Measurements from ENCODE around the gene MRPS2. TPM values are rescaled to one million over a fixed set of nuclear protein-coding genes. Genes with fewer than 3 reads are reported as not detected.
"Not testable (repeated sequence)": the region's sequence is repeated elsewhere in the genome, so short reads cannot be mapped to it uniquely, and the experiment has no call there.

The MRPS2 gene
- total RNA-seq (10 to 100 TPM; 21.9 to 25.8 TPM), polyA plus RNA-seq (ENCODE audit: insufficient read length in 6 of 6) (10 to 100 TPM; 33.5 to 43.3 (median 38.6) TPM)
- long read RNA-seq, donor 1, transcript MRPS2-201 (4 exons, 1,510 nt): major isoform, 46 of 50 reads
- long read RNA-seq, donor 1, partial matches to known transcripts: 0 of 50 reads
- long read RNA-seq, donor 1, other reads (novel, unspliced or antisense): 0 of 50 reads
- long read RNA-seq, donor 2, transcript MRPS2-201 (4 exons, 1,510 nt): major isoform, 23 of 25 reads
- long read RNA-seq, donor 2, partial matches to known transcripts: 0 of 25 reads
- long read RNA-seq, donor 2, other reads (novel, unspliced or antisense): 0 of 25 reads
- long read RNA-seq, donor 3, transcript MRPS2-201 (4 exons, 1,510 nt): major isoform, 26 of 27 reads
- long read RNA-seq, donor 3, partial matches to known transcripts: 0 of 27 reads
- long read RNA-seq, donor 3, other reads (novel, unspliced or antisense): 0 of 27 reads
- long read RNA-seq, donor 4, transcript MRPS2-201 (4 exons, 1,510 nt): major isoform, 51 of 56 reads
- long read RNA-seq, donor 4, partial matches to known transcripts: 1 of 56 reads
- long read RNA-seq, donor 4, other reads (novel, unspliced or antisense): 3 of 56 reads
- long read RNA-seq, donor 5, transcript MRPS2-201 (4 exons, 1,510 nt): major isoform, 26 of 31 reads
- long read RNA-seq, donor 5, partial matches to known transcripts: 0 of 31 reads
- long read RNA-seq, donor 5, other reads (novel, unspliced or antisense): 0 of 31 reads
- long read RNA-seq, donor 6, transcript MRPS2-201 (4 exons, 1,510 nt): major isoform, 30 of 41 reads
- long read RNA-seq, donor 6, partial matches to known transcripts: 11 of 41 reads
- long read RNA-seq, donor 6, other reads (novel, unspliced or antisense): 0 of 41 reads
- long read RNA-seq, donor 7, transcript MRPS2-201 (4 exons, 1,510 nt): major isoform, 15 of 18 reads
- long read RNA-seq, donor 7, partial matches to known transcripts: 0 of 18 reads
- long read RNA-seq, donor 7, other reads (novel, unspliced or antisense): 0 of 18 reads
- long read RNA-seq, donor 8, transcript MRPS2-201 (4 exons, 1,510 nt): major isoform, 20 of 21 reads
- long read RNA-seq, donor 8, partial matches to known transcripts: 0 of 21 reads
- long read RNA-seq, donor 8, other reads (novel, unspliced or antisense): 0 of 21 reads
- long read RNA-seq, donor 9: 0 reads
- long read RNA-seq, donor 10, transcript MRPS2-201 (4 exons, 1,510 nt): major isoform, 52 of 56 reads
- long read RNA-seq, donor 10, partial matches to known transcripts: 0 of 56 reads
- long read RNA-seq, donor 10, other reads (novel, unspliced or antisense): 2 of 56 reads
- long read RNA-seq, donor 11, transcript MRPS2-201 (4 exons, 1,510 nt): major isoform, 25 of 27 reads
- long read RNA-seq, donor 11, partial matches to known transcripts: 0 of 27 reads
- long read RNA-seq, donor 11, other reads (novel, unspliced or antisense): 0 of 27 reads
- long read RNA-seq, donor 12, transcript MRPS2-201 (4 exons, 1,510 nt): major isoform, 15 of 16 reads
- long read RNA-seq, donor 12, partial matches to known transcripts: 0 of 16 reads
- long read RNA-seq, donor 12, other reads (novel, unspliced or antisense): 0 of 16 reads

DNA sequence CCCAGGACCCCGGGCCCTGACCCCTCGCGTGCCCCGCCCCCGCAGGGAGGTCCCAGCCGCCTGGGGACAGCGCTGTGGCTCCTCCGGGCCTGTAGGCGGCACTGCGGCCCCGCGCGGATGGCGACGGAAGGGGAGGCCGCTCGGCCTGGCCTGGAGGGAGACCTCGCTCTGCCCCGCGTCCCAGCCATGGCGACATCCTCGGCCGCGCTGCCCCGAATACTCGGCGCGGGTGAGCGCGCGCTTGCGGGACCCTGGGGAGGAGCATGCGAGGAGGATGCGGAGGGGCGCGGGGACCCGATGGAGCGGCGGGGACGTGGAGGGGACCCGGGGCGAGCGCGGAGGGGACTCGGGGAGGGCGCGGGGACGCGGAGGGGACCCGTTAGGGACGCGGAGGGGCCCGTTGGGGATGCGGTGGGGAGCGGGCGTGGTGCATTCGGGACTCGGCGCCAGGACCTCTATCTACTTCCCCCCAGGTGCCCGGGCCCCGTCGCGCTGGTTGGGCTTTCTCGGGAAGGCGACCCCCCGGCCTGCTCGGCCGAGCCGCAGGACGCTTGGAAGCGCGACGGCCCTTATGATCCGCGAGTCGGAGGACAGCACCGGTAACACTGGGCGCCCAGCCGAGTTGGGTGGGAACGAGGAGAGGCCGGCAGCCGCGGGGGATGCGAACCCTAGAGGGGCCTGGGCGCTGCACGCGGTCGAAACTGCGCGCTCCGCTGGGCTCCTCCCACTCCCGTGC is at the start of gene MRPS2:
TSS of gene MRPS2 (plus strand) at position 158 of the 736 bp plus-strand sequence. CDS start at position 187, 29 bp downstream.
- TF ChIP-seq, protein P1, sequence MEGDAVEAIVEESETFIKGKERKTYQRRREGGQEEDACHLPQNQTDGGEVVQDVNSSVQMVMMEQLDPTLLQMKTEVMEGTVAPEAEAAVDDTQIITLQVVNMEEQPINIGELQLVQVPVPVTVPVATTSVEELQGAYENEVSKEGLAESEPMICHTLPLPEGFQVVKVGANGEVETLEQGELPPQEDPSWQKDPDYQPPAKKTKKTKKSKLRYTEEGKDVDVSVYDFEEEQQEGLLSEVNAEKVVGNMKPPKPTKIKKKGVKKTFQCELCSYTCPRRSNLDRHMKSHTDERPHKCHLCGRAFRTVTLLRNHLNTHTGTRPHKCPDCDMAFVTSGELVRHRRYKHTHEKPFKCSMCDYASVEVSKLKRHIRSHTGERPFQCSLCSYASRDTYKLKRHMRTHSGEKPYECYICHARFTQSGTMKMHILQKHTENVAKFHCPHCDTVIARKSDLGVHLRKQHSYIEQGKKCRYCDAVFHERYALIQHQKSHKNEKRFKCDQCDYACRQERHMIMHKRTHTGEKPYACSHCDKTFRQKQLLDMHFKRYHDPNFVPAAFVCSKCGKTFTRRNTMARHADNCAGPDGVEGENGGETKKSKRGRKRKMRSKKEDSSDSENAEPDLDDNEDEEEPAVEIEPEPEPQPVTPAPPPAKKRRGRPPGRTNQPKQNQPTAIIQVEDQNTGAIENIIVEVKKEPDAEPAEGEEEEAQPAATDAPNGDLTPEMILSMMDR (IDR thresholded peaks at IDR 0.05): peak; percentile 94
- peak; percentile 85 to 98 (median 89) for DNase-seq
- Histone ChIP-seq H3K9me3 (no peaks in the 10 kb centered on the region), H3K27me3 (no peaks in the 10 kb centered on the region), H3K4me3 (peak within 1 kb of the TSS; percentile 94 to 98), H3K36me3 (peaks cover 0 to 39% of the 10 kb centered on the region in 2 donors), H3K4me1 (peaks cover 7 to 30% of the 10 kb centered on the region in 2 donors), H3K27ac (peak within 1 kb of the TSS; percentile 2 to 81)
- peak; percentile 98 for ATAC-seq
- intact Hi-C loops (cut with DNase I): no loop called here

DNA sequence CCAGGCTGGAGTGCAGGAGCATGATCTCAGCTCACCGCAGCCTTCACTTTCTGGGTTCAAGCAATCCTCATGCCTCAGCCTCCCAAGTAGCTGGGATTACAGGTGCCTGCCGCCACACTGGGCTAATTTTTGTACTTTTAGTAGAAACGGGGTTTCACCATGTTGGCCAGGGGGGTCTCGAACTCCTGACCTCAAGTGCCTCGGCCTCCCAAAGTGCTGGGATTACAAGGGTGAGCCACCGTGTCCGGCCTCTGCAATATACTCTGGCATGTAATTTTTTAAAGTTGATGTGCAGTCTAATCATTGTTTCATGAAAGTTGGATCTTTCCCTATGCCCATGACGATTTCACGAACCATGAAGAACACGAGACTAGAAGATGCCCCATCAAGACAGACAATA is 49.5 kb upstream of the MRPS2 start:
- DNase-seq: no peak
- Histone ChIP-seq H3K4me3 (no peak overlapping the region), H3K4me1 (no peaks in the 10 kb centered on the region), H3K9me3 (peaks cover 0 to 3% of the 10 kb centered on the region in 2 donors), H3K27ac (no peak overlapping the region), H3K27me3 (peaks cover 0 to 6% of the 10 kb centered on the region in 2 donors), H3K36me3 (no peaks in the 10 kb centered on the region)
- no peak for ATAC-seq
- TF ChIP-seq, protein P1 (IDR thresholded peaks at IDR 0.05): no peak
- intact Hi-C loops (cut with DNase I): no loop called here

DNA sequence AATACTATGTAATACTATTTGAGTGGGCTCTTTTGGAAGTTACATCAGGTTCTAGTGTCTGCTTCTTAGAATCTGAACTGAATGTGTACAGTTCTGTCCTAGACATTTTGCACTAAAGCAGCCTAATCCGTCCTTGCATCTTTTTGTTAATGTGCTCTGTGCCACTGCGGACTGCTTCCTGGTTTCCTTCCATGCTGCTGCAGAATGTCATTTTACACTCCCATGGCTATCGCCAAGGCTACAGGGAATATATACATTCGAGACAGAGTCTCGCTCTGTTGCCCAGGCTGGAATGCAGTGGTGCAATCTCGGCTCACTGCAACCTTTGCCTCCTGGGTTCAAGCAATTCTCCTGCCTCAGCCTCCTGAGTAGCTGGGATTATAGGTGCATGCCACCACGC is 48.6 kb upstream of the MRPS2 start:
- intact Hi-C loops (cut with DNase I); ATAC-seq; H3K4me3 ChIP-seq; H3K9me3 ChIP-seq; H3K27ac ChIP-seq; H3K4me1 ChIP-seq; H3K36me3 ChIP-seq; DNase-seq: not testable (repeated sequence)
- H3K27me3 ChIP-seq: peaks cover 0 to 12% of the 10 kb centered on the region in 2 donors

DNA sequence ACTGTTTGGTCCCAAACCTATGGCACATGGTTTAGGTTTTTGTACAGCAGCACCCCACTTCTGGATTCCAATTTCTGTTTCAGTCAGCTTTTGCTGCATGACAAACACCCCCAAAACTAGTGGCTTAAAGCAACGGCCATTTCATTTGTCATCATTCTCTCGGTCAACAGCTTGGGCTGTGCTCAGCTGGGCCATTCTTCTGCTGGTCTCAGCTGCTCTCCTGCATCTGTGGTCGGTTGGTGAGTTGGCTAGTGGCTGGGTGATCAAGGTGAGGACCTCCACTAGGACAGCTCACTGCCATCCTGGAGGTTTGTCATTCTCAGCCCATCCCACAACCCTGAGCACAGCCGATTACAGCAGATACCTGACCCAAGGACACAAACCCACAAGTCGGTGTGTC is 45.7 kb upstream of the MRPS2 start:
- ATAC-seq (no peak), DNase-seq (no peak)
- Histone ChIP-seq H3K9me3 (peaks cover 0 to 3% of the 10 kb centered on the region in 2 donors), H3K27ac (no peak overlapping the region), H3K36me3 (no peaks in the 10 kb centered on the region), H3K4me1 (no peaks in the 10 kb centered on the region), H3K4me3 (no peak overlapping the region), H3K27me3 (peaks cover 0 to 18% of the 10 kb centered on the region in 2 donors)
- TF ChIP-seq, protein P1 (IDR thresholded peaks at IDR 0.05): no peak
- intact Hi-C loops (cut with DNase I): no loop called here

Data from left lung (tissue), 14 donors.